ENCODE data around the gene EPN2.

DNA sequence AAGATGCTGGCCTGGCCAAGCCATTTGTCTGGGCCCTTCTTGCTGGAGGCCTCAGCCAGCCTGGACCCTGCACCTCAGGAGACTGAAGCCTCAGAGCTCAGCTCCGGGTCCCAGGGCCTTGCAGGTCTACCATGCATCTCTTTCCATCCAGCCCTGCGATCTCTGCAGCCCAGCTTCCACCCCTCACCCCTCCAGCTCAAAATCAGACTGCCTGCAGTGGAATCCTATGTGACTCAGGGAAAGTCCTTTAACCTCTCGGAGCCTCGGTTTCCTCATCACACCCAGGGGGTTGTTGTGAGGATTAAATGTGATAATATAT is 128.3 kb downstream of the EPN2 start:
- TF ChIP-seq EZH2 (IDR thresholded peaks at IDR 0.05; ENCODE audit: low read depth, unreplicated experiment) (no peak), CTCF (conservative IDR thresholded peaks at IDR 0.05; ENCODE audit: low read depth in 2 of 2) (no peak), CREB1 (CRISPR knock-in tag; IDR thresholded peaks at IDR 0.05; ENCODE audit: low read depth) (no peak), POLR2AphosphoS5 (IDR thresholded peaks at IDR 0.05; ENCODE audit: low read depth) (no peak), STAT1 (IDR thresholded peaks at IDR 0.05; ENCODE audit: unreplicated experiment) (no peak), ZNF114 (CRISPR knock-in tag; IDR thresholded peaks at IDR 0.05) (no peak), EZH2phosphoT487 (IDR thresholded peaks at IDR 0.05; ENCODE audit: unreplicated experiment) (no peak), JUNB (IDR thresholded peaks at IDR 0.05; ENCODE audit: unreplicated experiment) (no peak), NANOG (IDR thresholded peaks at IDR 0.05; ENCODE audit: borderline replicate concordance) (no peak)
- TF ChIP-seq, protein P1, sequence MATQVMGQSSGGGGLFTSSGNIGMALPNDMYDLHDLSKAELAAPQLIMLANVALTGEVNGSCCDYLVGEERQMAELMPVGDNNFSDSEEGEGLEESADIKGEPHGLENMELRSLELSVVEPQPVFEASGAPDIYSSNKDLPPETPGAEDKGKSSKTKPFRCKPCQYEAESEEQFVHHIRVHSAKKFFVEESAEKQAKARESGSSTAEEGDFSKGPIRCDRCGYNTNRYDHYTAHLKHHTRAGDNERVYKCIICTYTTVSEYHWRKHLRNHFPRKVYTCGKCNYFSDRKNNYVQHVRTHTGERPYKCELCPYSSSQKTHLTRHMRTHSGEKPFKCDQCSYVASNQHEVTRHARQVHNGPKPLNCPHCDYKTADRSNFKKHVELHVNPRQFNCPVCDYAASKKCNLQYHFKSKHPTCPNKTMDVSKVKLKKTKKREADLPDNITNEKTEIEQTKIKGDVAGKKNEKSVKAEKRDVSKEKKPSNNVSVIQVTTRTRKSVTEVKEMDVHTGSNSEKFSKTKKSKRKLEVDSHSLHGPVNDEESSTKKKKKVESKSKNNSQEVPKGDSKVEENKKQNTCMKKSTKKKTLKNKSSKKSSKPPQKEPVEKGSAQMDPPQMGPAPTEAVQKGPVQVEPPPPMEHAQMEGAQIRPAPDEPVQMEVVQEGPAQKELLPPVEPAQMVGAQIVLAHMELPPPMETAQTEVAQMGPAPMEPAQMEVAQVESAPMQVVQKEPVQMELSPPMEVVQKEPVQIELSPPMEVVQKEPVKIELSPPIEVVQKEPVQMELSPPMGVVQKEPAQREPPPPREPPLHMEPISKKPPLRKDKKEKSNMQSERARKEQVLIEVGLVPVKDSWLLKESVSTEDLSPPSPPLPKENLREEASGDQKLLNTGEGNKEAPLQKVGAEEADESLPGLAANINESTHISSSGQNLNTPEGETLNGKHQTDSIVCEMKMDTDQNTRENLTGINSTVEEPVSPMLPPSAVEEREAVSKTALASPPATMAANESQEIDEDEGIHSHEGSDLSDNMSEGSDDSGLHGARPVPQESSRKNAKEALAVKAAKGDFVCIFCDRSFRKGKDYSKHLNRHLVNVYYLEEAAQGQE (IDR thresholded peaks at IDR 0.05; ENCODE audit: unreplicated experiment): no peak
- TF ChIP-seq, protein P2, sequence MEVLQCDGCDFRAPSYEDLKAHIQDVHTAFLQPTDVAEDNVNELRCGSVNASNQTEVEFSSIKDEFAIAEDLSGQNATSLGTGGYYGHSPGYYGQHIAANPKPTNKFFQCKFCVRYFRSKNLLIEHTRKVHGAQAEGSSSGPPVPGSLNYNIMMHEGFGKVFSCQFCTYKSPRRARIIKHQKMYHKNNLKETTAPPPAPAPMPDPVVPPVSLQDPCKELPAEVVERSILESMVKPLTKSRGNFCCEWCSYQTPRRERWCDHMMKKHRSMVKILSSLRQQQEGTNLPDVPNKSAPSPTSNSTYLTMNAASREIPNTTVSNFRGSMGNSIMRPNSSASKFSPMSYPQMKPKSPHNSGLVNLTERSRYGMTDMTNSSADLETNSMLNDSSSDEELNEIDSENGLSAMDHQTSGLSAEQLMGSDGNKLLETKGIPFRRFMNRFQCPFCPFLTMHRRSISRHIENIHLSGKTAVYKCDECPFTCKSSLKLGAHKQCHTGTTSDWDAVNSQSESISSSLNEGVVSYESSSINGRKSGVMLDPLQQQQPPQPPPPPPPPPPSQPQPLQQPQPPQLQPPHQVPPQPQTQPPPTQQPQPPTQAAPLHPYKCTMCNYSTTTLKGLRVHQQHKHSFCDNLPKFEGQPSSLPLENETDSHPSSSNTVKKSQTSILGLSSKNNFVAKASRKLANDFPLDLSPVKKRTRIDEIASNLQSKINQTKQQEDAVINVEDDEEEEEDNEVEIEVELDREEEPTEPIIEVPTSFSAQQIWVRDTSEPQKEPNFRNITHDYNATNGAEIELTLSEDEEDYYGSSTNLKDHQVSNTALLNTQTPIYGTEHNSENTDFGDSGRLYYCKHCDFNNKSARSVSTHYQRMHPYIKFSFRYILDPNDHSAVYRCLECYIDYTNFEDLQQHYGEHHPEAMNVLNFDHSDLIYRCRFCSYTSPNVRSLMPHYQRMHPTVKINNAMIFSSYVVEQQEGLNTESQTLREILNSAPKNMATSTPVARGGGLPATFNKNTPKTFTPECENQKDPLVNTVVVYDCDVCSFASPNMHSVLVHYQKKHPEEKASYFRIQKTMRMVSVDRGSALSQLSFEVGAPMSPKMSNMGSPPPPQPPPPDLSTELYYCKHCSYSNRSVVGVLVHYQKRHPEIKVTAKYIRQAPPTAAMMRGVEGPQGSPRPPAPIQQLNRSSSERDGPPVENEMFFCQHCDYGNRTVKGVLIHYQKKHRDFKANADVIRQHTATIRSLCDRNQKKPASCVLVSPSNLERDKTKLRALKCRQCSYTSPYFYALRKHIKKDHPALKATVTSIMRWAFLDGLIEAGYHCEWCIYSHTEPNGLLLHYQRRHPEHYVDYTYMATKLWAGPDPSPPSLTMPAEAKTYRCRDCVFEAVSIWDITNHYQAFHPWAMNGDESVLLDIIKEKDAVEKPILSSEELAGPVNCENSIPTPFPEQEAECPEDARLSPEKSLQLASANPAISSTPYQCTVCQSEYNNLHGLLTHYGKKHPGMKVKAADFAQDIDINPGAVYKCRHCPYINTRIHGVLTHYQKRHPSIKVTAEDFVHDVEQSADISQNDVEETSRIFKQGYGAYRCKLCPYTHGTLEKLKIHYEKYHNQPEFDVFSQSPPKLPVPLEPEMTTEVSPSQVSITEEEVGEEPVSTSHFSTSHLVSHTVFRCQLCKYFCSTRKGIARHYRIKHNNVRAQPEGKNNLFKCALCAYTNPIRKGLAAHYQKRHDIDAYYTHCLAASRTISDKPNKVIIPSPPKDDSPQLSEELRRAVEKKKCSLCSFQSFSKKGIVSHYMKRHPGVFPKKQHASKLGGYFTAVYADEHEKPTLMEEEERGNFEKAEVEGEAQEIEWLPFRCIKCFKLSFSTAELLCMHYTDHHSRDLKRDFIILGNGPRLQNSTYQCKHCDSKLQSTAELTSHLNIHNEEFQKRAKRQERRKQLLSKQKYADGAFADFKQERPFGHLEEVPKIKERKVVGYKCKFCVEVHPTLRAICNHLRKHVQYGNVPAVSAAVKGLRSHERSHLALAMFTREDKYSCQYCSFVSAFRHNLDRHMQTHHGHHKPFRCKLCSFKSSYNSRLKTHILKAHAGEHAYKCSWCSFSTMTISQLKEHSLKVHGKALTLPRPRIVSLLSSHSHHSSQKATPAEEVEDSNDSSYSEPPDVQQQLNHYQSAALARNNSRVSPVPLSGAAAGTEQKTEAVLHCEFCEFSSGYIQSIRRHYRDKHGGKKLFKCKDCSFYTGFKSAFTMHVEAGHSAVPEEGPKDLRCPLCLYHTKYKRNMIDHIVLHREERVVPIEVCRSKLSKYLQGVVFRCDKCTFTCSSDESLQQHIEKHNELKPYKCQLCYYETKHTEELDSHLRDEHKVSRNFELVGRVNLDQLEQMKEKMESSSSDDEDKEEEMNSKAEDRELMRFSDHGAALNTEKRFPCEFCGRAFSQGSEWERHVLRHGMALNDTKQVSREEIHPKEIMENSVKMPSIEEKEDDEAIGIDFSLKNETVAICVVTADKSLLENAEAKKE (CRISPR knock-in tag; IDR thresholded peaks at IDR 0.05): no peak
- TF ChIP-seq, protein P3, sequence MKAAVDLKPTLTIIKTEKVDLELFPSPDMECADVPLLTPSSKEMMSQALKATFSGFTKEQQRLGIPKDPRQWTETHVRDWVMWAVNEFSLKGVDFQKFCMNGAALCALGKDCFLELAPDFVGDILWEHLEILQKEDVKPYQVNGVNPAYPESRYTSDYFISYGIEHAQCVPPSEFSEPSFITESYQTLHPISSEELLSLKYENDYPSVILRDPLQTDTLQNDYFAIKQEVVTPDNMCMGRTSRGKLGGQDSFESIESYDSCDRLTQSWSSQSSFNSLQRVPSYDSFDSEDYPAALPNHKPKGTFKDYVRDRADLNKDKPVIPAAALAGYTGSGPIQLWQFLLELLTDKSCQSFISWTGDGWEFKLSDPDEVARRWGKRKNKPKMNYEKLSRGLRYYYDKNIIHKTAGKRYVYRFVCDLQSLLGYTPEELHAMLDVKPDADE (IDR thresholded peaks at IDR 0.05): no peak
